ENCODE results near the gene AMPD2. TPM values are rescaled to one million over a fixed set of nuclear protein-coding genes. Genes with fewer than 3 reads are reported as not detected.
A peak's percentile ranks its signal among the peaks of the same experiment; 100 is the strongest.

The AMPD2 gene
- polyA plus RNA-seq, 3 donors: 75.0 to 961 (median 117) TPM

DNA sequence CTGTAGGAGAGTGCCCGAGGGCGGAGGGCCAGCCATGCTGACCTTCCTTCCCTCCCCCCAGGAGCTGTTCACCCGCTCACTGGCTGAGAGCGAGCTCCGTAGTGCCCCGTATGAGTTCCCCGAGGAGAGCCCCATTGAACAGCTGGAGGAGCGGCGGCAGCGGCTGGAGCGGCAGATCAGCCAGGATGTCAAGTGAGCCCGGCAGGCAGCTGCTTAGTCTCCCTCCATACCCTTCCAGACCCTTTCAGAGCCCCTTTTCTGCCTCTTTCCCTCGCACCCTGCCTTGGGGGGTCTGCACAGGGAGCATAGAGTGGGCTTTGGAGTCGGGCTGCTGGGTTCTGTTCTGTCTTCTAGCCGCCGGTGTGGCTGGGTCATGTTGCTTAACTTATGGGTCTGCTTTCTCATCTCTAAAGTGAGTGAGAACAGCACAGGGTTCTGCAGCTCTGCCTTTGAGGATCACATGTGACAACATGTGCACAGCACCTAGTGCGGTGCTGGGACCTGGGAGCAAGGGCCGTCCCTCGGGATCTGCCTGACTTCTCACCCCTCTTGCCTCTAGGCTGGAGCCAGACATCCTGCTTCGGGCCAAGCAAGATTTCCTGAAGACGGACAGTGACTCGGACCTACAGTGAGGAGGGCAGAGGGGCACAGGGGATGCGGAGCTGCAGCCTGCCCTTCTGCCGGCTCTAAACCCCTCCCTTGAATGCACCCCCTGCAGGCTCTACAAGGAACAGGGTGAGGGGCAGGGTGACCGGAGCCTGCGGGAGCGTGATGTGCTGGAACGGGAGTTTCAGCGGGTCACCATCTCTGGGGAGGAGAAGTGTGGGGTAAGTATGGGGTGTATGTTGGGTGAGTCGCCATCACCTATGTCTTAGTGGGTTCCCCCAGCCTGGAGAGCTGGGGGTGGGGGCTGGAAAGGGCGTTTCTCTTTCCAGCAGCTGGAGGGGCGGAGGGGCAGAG lies 6.2 kb downstream of the AMPD2 start:
- intact Hi-C loops (cut with micrococcal nuclease): no loop called here
- Histone ChIP-seq H3K4me2 (replicated peaks; ENCODE audit: extremely low read depth, low read length, poor library complexity, severe bottlenecking) (no peak overlapping the region), H2AFZ (ENCODE audit: insufficient read depth, low read depth, low read length, poor library complexity, severe bottlenecking) (no peak overlapping the region), H3K79me2 (ENCODE audit: insufficient read depth, low read length) (peaks cover 47% of the 10 kb centered on the region), H3K9me3 (replicated peaks in 1 of 2; ENCODE audit: control insufficient read depth in 1 of 2, insufficient read depth in 1 of 2, low read length in 2 of 2) (no peaks in the 10 kb centered on the region), H3K9ac (ENCODE audit: insufficient read depth, low read length, poor library complexity, severe bottlenecking) (no peak overlapping the region), H3K4me3 (replicated peaks in 1 of 3; ENCODE audit: low read depth in 2 of 3, low read length in 3 of 3) (no peak overlapping the region), H4K20me1 (ENCODE audit: insufficient read depth, low read length) (peaks cover 98% of the 10 kb centered on the region), H3K27me3 (ENCODE audit: control insufficient read depth in 2 of 2, insufficient read depth in 2 of 2, low read length in 2 of 2) (no peaks in the 10 kb centered on the region), H3K36me3 (replicated peaks in 1 of 2; ENCODE audit: control insufficient read depth in 1 of 2, insufficient read depth in 2 of 2, low read length in 2 of 2) (peaks cover 53 to 57% of the 10 kb centered on the region in 2 donors), H3K27ac (ENCODE audit: low read depth in 1 of 2, low read length in 2 of 2) (no peak overlapping the region), H3K4me1 (ENCODE audit: control insufficient read depth in 1 of 2, insufficient read depth in 2 of 2, low read length in 2 of 2) (peaks cover 36 to 41% of the 10 kb centered on the region in 2 donors)
- TF ChIP-seq, protein P1, sequence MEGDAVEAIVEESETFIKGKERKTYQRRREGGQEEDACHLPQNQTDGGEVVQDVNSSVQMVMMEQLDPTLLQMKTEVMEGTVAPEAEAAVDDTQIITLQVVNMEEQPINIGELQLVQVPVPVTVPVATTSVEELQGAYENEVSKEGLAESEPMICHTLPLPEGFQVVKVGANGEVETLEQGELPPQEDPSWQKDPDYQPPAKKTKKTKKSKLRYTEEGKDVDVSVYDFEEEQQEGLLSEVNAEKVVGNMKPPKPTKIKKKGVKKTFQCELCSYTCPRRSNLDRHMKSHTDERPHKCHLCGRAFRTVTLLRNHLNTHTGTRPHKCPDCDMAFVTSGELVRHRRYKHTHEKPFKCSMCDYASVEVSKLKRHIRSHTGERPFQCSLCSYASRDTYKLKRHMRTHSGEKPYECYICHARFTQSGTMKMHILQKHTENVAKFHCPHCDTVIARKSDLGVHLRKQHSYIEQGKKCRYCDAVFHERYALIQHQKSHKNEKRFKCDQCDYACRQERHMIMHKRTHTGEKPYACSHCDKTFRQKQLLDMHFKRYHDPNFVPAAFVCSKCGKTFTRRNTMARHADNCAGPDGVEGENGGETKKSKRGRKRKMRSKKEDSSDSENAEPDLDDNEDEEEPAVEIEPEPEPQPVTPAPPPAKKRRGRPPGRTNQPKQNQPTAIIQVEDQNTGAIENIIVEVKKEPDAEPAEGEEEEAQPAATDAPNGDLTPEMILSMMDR (IDR thresholded peaks at IDR 0.05): no peak
- Mint-ChIP-seq H3K4me3 (no peak overlapping the region), H3K4me1 (peaks cover 40% of the 10 kb centered on the region), H3K9me3 (peaks cover 0 to 2% (median 0%) of the 10 kb centered on the region in 7 donors), H3K27me3 (ENCODE audit: low read depth in 3 of 3) (peaks cover 0 to 3% (median 2%) of the 10 kb centered on the region in 3 donors), H3K36me3 (peaks cover 59 to 73% of the 10 kb centered on the region in 2 donors), H3K27ac (peak overlapping the region in 6 of 7 donors; percentile 2 to 66 (median 32))
- DNase-seq: peak in 1 of 3 donors; percentile 2
- 93% methylated on average over 28 of the region's 32 CpGs for WGBS (ENCODE audit: insufficient coverage)

DNA sequence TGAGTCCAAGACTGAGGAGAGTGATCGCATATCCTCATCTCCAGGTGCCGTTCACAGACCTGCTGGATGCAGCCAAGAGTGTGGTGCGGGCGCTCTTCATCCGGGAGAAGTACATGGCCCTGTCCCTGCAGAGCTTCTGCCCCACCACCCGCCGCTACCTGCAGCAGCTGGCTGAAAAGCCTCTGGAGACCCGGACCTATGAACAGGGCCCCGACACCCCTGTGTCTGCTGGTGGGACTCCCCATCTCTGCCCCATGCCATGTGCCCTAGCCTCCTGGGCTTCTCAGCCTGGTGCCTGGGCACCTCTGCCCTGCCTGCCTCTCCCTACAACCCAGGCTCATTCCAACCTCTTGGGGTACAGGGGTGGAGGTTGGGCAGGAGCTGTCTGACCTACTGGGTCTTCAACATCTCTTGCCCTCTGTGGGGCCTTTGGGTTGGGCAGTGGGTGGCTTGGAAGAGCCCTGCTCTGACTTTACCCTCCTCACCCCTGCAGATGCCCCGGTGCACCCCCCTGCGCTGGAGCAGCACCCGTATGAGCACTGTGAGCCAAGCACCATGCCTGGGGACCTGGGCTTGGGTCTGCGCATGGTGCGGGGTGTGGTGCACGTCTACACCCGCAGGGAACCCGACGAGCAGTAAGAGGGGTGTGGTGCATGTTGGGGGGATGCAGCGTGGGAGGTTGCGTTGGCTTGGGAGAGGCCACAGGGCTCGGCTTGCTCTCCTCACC lies 7.2 kb downstream of the AMPD2 start:
- Histone ChIP-seq H4K20me1 (ENCODE audit: insufficient read depth, low read length) (peaks cover 98% of the 10 kb centered on the region), H3K4me2 (replicated peaks; ENCODE audit: extremely low read depth, low read length, poor library complexity, severe bottlenecking) (no peak overlapping the region), H3K4me3 (replicated peaks in 1 of 3; ENCODE audit: low read depth in 2 of 3, low read length in 3 of 3) (no peak overlapping the region), H3K9ac (ENCODE audit: insufficient read depth, low read length, poor library complexity, severe bottlenecking) (no peak overlapping the region), H2AFZ (ENCODE audit: insufficient read depth, low read depth, low read length, poor library complexity, severe bottlenecking) (no peak overlapping the region), H3K36me3 (replicated peaks in 1 of 2; ENCODE audit: control insufficient read depth in 1 of 2, insufficient read depth in 2 of 2, low read length in 2 of 2) (peaks cover 63 to 66% of the 10 kb centered on the region in 2 donors), H3K9me3 (replicated peaks in 1 of 2; ENCODE audit: control insufficient read depth in 1 of 2, insufficient read depth in 1 of 2, low read length in 2 of 2) (no peaks in the 10 kb centered on the region), H3K4me1 (ENCODE audit: control insufficient read depth in 1 of 2, insufficient read depth in 2 of 2, low read length in 2 of 2) (peaks cover 30 to 32% of the 10 kb centered on the region in 2 donors), H3K79me2 (ENCODE audit: insufficient read depth, low read length) (peaks cover 38% of the 10 kb centered on the region), H3K27me3 (ENCODE audit: control insufficient read depth in 2 of 2, insufficient read depth in 2 of 2, low read length in 2 of 2) (no peaks in the 10 kb centered on the region), H3K27ac (ENCODE audit: low read depth in 1 of 2, low read length in 2 of 2) (no peak overlapping the region)
- no peak overlapping the region for H3K4me3 Mint-ChIP-seq
- H3K27ac Mint-ChIP-seq: peak overlapping the region in 3 of 7 donors; percentile 22 to 46 (median 25)
- peaks cover 65 to 80% of the 10 kb centered on the region in 2 donors for H3K36me3 Mint-ChIP-seq
- peak in 1 of 3 donors; percentile 3 for DNase-seq
- intact Hi-C loops (cut with micrococcal nuclease): no loop called here
- TF ChIP-seq, protein P1 (IDR thresholded peaks at IDR 0.05): no peak
- 99% methylated on average over 14 of the region's 21 CpGs for WGBS (ENCODE audit: insufficient coverage)
- peaks cover 0 to 3% (median 3%) of the 10 kb centered on the region in 3 donors for H3K27me3 Mint-ChIP-seq (ENCODE audit: low read depth in 3 of 3)
- peaks cover 34% of the 10 kb centered on the region for H3K4me1 Mint-ChIP-seq
- H3K9me3 Mint-ChIP-seq: peaks cover 0 to 2% (median 0%) of the 10 kb centered on the region in 7 donors
